SW480 (cell line): ENCODE data around the gene IZUMO4.

ENCODE experiments used
- DNase-seq: peaks from one replicate; pipeline ENCODE4 v3.0.0-alpha.2; 2016; ENCODE audit warnings: low spot score

IZUMO4 gene

GRCh38 chr19:2108251-2109016 is 11.7 kb downstream of the IZUMO4 start:
- DNase-seq: no peak

- DNase-seq: no peak
These were observed 12.5 kb downstream of the IZUMO4 start for GRCh38 chr19:2109046-2109864.

GRCh38 chr19:2110822-2111221 is 14.1 kb downstream of the IZUMO4 start:
- no peak for DNase-seq

- no peak for DNase-seq
These were observed 14.7 kb downstream of the IZUMO4 start for GRCh38 chr19:2111425-2111824.

GRCh38 chr19:2111886-2112285 is 15.2 kb downstream of the IZUMO4 start:
- no peak for DNase-seq

- no peak for DNase-seq
These were observed 16.0 kb downstream of the IZUMO4 start for GRCh38 chr19:2112516-2113320.

- DNase-seq: peak; percentile 65
These were observed 16.9 kb downstream of the IZUMO4 start for GRCh38 chr19:2113439-2114211.

GRCh38 chr19:2114218-2114617 is 17.5 kb downstream of the IZUMO4 start:
- no peak for DNase-seq

- no peak for DNase-seq
These were observed 18.1 kb downstream of the IZUMO4 start for GRCh38 chr19:2114821-2115220.

GRCh38 chr19:2115324-2115723 is 18.6 kb downstream of the IZUMO4 start:
- DNase-seq: no peak

GRCh38 chr19:2115911-2116426 is 19.3 kb downstream of the IZUMO4 start:
- DNase-seq: no peak

- no peak for DNase-seq
These were observed 19.8 kb downstream of the IZUMO4 start for GRCh38 chr19:2116507-2116906.

- DNase-seq: no peak
These were observed 20.7 kb downstream of the IZUMO4 start for GRCh38 chr19:2117215-2117960.

- no peak for DNase-seq
These were observed 21.7 kb downstream of the IZUMO4 start for GRCh38 chr19:2118438-2118837.

GRCh38 chr19:2119921-2120785 is 23.4 kb downstream of the IZUMO4 start:
- DNase-seq: no peak

- DNase-seq: no peak
These were observed 24.1 kb downstream of the IZUMO4 start for GRCh38 chr19:2120821-2121220.

- no peak for DNase-seq
These were observed 24.8 kb downstream of the IZUMO4 start for GRCh38 chr19:2121416-2122051.

GRCh38 chr19:2122251-2122650 is 25.5 kb downstream of the IZUMO4 start:
- no peak for DNase-seq

GRCh38 chr19:2122982-2123381 is 26.3 kb downstream of the IZUMO4 start:
- DNase-seq: no peak
